Keratinocyte (primary cell): ENCODE data around the gene CHML. TPM values are rescaled to one million over a fixed set of nuclear protein-coding genes. Genes with fewer than 3 reads are reported as not detected.

Source experiments
- DNase-seq: peaks from one replicate; pipeline ENCODE4 v3.0.0-alpha.2; 2011; ENCODE audit warnings: low read depth, missing footprints, low spot score
- FAIRE-seq: peaks from 2 replicates; lab custom pipeline; 2011; peaks lifted over from hg19 to GRCh38; lab: Jason Lieb, UNC
- H2AFZ ChIP-seq: 2 replicates; pipeline ENCODE4 v1.6.0; 2012; ENCODE audit warnings: low read length, control low read depth, inconsistent platforms; ENCODE audit not compliant: control insufficient read depth
- H3K27ac ChIP-seq: 2 replicates; pipeline ENCODE4 v1.5.1; 2011; ENCODE audit warnings: low read length; ENCODE audit not compliant: control insufficient read depth, insufficient read depth
- H3K27me3 ChIP-seq: 3 replicates; pipeline ENCODE4 v1.6.0; 2011; ENCODE audit warnings: low read length; ENCODE audit not compliant: control insufficient read depth, insufficient read depth; ENCODE audit errors: extremely low read depth
- H3K36me3 ChIP-seq, 2 experiments: 2 replicates in 1 of 2; 3 replicates in 1 of 2; pipeline ENCODE4 v1.5.1; 2011; ENCODE audit warnings: low read length in 2 of 2, mild to moderate bottlenecking in 1 of 2; ENCODE audit not compliant: control insufficient read depth in 2 of 2, insufficient read depth in 2 of 2; ENCODE audit errors: extremely low read depth in 1 of 2
- H3K4me1 ChIP-seq: 3 replicates; pipeline ENCODE4 v1.5.1; 2011; ENCODE audit warnings: low read length; ENCODE audit not compliant: control insufficient read depth, insufficient read depth; ENCODE audit errors: extremely low read depth
- H3K4me2 ChIP-seq: 3 replicates; pipeline ENCODE4 v1.6.0; 2011; ENCODE audit warnings: low read depth, low read length; ENCODE audit not compliant: control insufficient read depth, insufficient read depth; ENCODE audit errors: extremely low read depth
- H3K4me3 ChIP-seq, 3 experiments: fragments of 200-600 bp in 1 of 3; sonication (generic) in 1 of 3; 2 replicates in 2 of 3; 3 replicates in 1 of 3; pipeline ENCODE4 v1.5.1; 2011 to 2016; ENCODE audit warnings: low read length in 3 of 3, mild to moderate bottlenecking in 3 of 3, control low read depth in 2 of 3, inconsistent platforms in 1 of 3, low read depth in 1 of 3, mixed read lengths in 1 of 3, mixed run types in 1 of 3, moderate library complexity in 1 of 3; ENCODE audit not compliant: control insufficient read depth in 2 of 3, insufficient read depth in 2 of 3; ENCODE audit errors: extremely low read depth in 1 of 3
- H3K79me2 ChIP-seq: 2 replicates; pipeline ENCODE4 v1.6.0; 2012; ENCODE audit warnings: low read length; ENCODE audit not compliant: control insufficient read depth, insufficient read depth
- H3K9ac ChIP-seq: 3 replicates; pipeline ENCODE4 v1.6.0; 2011; ENCODE audit warnings: low read length; ENCODE audit not compliant: control insufficient read depth, insufficient read depth; ENCODE audit errors: extremely low read depth
- H3K9me1 ChIP-seq: 3 replicates; pipeline ENCODE4 v1.6.0; 2011; ENCODE audit warnings: low read length; ENCODE audit not compliant: control insufficient read depth, insufficient read depth; ENCODE audit errors: extremely low read depth
- H3K9me3 ChIP-seq: 2 replicates; pipeline ENCODE4 v1.5.1; 2012; ENCODE audit warnings: low read depth, low read length; ENCODE audit not compliant: control insufficient read depth
- H4K20me1 ChIP-seq: 3 replicates; pipeline ENCODE4 v1.6.0; 2011; ENCODE audit warnings: low read length; ENCODE audit not compliant: control insufficient read depth, insufficient read depth; ENCODE audit errors: extremely low read depth
- EZH2 ChIP-seq: IDR thresholded peaks from one replicate; pipeline ENCODE4 v1.6.1; 2012; ENCODE audit warnings: inconsistent platforms, mild to moderate bottlenecking, low read length, moderate library complexity
- dilution Hi-C: fragments of 300-500 bp; cut with MboI; formaldehyde crosslinking; loops from one replicate; pipeline ENCODE4 v1.7.0; 2020; ENCODE audit warnings: low sequenced_read_pairs; ENCODE audit not compliant: extremely low pct_ligation_motif_present
- polyA plus RNA-seq, 5 experiments: library from polyadenylated mRNA; depleted of rRNA in 3 of 5; stranded (reverse) in 3 of 5; stranded (forward) in 1 of 5; unstranded in 1 of 5; fragments of >200 nt; gene quantifications; 1 replicate in 1 of 5; 2 replicates in 3 of 5; 3 replicates in 1 of 5; pipeline versions ENCODE4 v1.2.1 to v1.2.3, GENCODE V29; 2011 to 2012; ENCODE audit warnings: missing spikeins in 2 of 5, low read depth in 1 of 5, low replicate concordance in 1 of 5
- TF ChIP-seq, protein P1 (sequence below), 3 experiments: IDR thresholded peaks in 1 of 3; conservative IDR thresholded peaks in 1 of 3; optimal IDR thresholded peaks in 1 of 3; 2 replicates in 2 of 3; 3 replicates in 1 of 3; pipeline versions ENCODE3 to v1.5.1; 2011; ENCODE audit warnings: low read length in 3 of 3, mild to moderate bottlenecking in 3 of 3, moderate library complexity in 2 of 3, control low read depth in 1 of 3, inconsistent platforms in 1 of 3; ENCODE audit not compliant: insufficient read depth in 2 of 3; ENCODE audit errors: extremely low read depth in 1 of 3

Gene CHML
- polyA plus RNA-seq, 1 donor (not counting 4 experiments of a cell fraction or from before 2014, with no cell fraction given), result 8.3 TPM

GRCh38 chr1:241596633-241597032 is 43.5 kb downstream of the CHML start:
- H3K79me2 ChIP-seq, result no peaks in the 10 kb centered on the region
- H3K4me3 ChIP-seq, result no peak overlapping the region
- no peak overlapping the region for H3K4me2 ChIP-seq
- TF ChIP-seq, protein P1, sequence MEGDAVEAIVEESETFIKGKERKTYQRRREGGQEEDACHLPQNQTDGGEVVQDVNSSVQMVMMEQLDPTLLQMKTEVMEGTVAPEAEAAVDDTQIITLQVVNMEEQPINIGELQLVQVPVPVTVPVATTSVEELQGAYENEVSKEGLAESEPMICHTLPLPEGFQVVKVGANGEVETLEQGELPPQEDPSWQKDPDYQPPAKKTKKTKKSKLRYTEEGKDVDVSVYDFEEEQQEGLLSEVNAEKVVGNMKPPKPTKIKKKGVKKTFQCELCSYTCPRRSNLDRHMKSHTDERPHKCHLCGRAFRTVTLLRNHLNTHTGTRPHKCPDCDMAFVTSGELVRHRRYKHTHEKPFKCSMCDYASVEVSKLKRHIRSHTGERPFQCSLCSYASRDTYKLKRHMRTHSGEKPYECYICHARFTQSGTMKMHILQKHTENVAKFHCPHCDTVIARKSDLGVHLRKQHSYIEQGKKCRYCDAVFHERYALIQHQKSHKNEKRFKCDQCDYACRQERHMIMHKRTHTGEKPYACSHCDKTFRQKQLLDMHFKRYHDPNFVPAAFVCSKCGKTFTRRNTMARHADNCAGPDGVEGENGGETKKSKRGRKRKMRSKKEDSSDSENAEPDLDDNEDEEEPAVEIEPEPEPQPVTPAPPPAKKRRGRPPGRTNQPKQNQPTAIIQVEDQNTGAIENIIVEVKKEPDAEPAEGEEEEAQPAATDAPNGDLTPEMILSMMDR (optimal IDR thresholded peaks at IDR 0.05 in 1 of 3, IDR thresholded peaks at IDR 0.05 in 1 of 3, conservative IDR thresholded peaks at IDR 0.05 in 1 of 3; ENCODE audit: extremely low read depth in 1 of 3, insufficient read depth in 2 of 3, low read length in 3 of 3), result no peak
- no peak for TF ChIP-seq EZH2
- no peaks in the 10 kb centered on the region for H3K9me3 ChIP-seq
- dilution Hi-C loops, result no loop called here
- H3K27ac ChIP-seq, result no peak overlapping the region
- FAIRE-seq, result no peak
- no peak for DNase-seq
- no peaks in the 10 kb centered on the region for H3K27me3 ChIP-seq
- H3K36me3 ChIP-seq, result peaks cover 3 to 5% of the 10 kb centered on the region in 2 experiments
- no peak overlapping the region for H3K9ac ChIP-seq
- H4K20me1 ChIP-seq, result no peaks in the 10 kb centered on the region
- peaks cover 20% of the 10 kb centered on the region for H3K4me1 ChIP-seq
- H3K9me1 ChIP-seq, result no peaks in the 10 kb centered on the region
- no peak overlapping the region for H2AFZ ChIP-seq

- H3K4me3 ChIP-seq, result no peak overlapping the region
- dilution Hi-C loops, result no loop called here
- H4K20me1 ChIP-seq, result no peaks in the 10 kb centered on the region
- H3K9ac ChIP-seq, result peak overlapping the region; percentile 75
- DNase-seq (no peak), FAIRE-seq (no peak)
- no peaks in the 10 kb centered on the region for H3K27me3 ChIP-seq
- H2AFZ ChIP-seq, result no peak overlapping the region
- H3K9me1 ChIP-seq, result no peaks in the 10 kb centered on the region
- peaks cover 35% of the 10 kb centered on the region for H3K4me1 ChIP-seq
- H3K79me2 ChIP-seq, result no peaks in the 10 kb centered on the region
- peaks cover 3 to 5% of the 10 kb centered on the region in 2 experiments for H3K36me3 ChIP-seq
- no peaks in the 10 kb centered on the region for H3K9me3 ChIP-seq
- H3K27ac ChIP-seq, result peak overlapping the region; percentile 97
- peak overlapping the region; percentile 3 for H3K4me2 ChIP-seq
- TF ChIP-seq EZH2, result no peak
- TF ChIP-seq, protein P1 (optimal IDR thresholded peaks at IDR 0.05 in 1 of 3, IDR thresholded peaks at IDR 0.05 in 1 of 3, conservative IDR thresholded peaks at IDR 0.05 in 1 of 3; ENCODE audit: extremely low read depth in 1 of 3, insufficient read depth in 2 of 3, low read length in 3 of 3), result no peak
These were observed 47.0 kb downstream of the CHML start for GRCh38 chr1:241593186-241593585.
